MM.1S (cell line): ENCODE results near the gene NTRK2.

ENCODE experiments used
- DNase-seq: peaks from one replicate; pipeline ENCODE4 v3.0.0-alpha.2; 2015
- H2AFZ ChIP-seq: fragments of 300-600 bp; sonication (generic); 2 replicates; pipeline ENCODE4 v1.6.0; 2016; ENCODE audit warnings: antibody characterized with exemption, low read length
- H3F3A ChIP-seq: fragments of 300-600 bp; sonication (generic); 2 replicates; pipeline ENCODE4 v1.6.1; 2016; ENCODE audit warnings: mild to moderate bottlenecking, antibody characterized with exemption, low read length, moderate library complexity, mixed read lengths; ENCODE audit not compliant: insufficient read depth
- H3K27ac ChIP-seq: fragments of 300-600 bp; sonication (generic); 2 replicates; pipeline ENCODE4 v1.5.1; 2016; ENCODE audit warnings: mild to moderate bottlenecking, low read length
- H3K27me3 ChIP-seq: fragments of 300-600 bp; sonication (generic); replicated peaks from 2 replicates; pipeline ENCODE4 v1.6.0; 2016; ENCODE audit warnings: low read length; ENCODE audit not compliant: insufficient read depth
- H3K36me3 ChIP-seq: fragments of 300-600 bp; sonication (generic); replicated peaks from 2 replicates; pipeline ENCODE4 v1.6.1; 2016; ENCODE audit warnings: mild to moderate bottlenecking, low read length, mixed read lengths; ENCODE audit not compliant: insufficient read depth
- H3K4me1 ChIP-seq: fragments of 300-600 bp; sonication (generic); 2 replicates; pipeline ENCODE4 v1.6.1; 2016; ENCODE audit warnings: low read length, mixed read lengths
- H3K4me2 ChIP-seq: fragments of 300-600 bp; sonication (generic); 2 replicates; pipeline ENCODE4 v1.6.0; 2016; ENCODE audit warnings: low read depth, low read length
- H3K4me3 ChIP-seq: fragments of 300-600 bp; sonication (generic); 2 replicates; pipeline ENCODE4 v1.5.1; 2016; ENCODE audit warnings: low read length, mixed read lengths
- H3K79me2 ChIP-seq: fragments of 300-600 bp; sonication (generic); 2 replicates; pipeline ENCODE4 v1.6.1; 2016; ENCODE audit warnings: mixed run types, low read length, mixed read lengths
- H3K9ac ChIP-seq: fragments of 300-600 bp; sonication (generic); 2 replicates; pipeline ENCODE4 v1.6.1; 2016; ENCODE audit warnings: low read length, mixed read lengths
- H3K9me2 ChIP-seq: fragments of 300-600 bp; sonication (generic); replicated peaks from 2 replicates; pipeline ENCODE4 v1.6.1; 2016; ENCODE audit warnings: mild to moderate bottlenecking, low read length, mixed read lengths; ENCODE audit not compliant: insufficient read depth
- H3K9me3 ChIP-seq: fragments of 300-600 bp; sonication (generic); replicated peaks from 2 replicates; pipeline ENCODE4 v1.6.1; 2016; ENCODE audit warnings: mild to moderate bottlenecking, low read length, mixed read lengths; ENCODE audit not compliant: insufficient read depth
- H4K20me1 ChIP-seq: fragments of 300-600 bp; sonication (generic); 2 replicates; pipeline ENCODE4 v1.6.1; 2016; ENCODE audit warnings: mild to moderate bottlenecking, low read length, moderate library complexity, mixed read lengths; ENCODE audit not compliant: insufficient read depth
- EZH2 ChIP-seq: fragments of 300-600 bp; sonication (generic); optimal IDR thresholded peaks from 2 replicates; pipeline ENCODE3; 2017; ENCODE audit warnings: low read depth, mild to moderate bottlenecking, antibody characterized with exemption, low read length, mixed read lengths
- EZH2phosphoT487 ChIP-seq: fragments of 300-600 bp; sonication (generic); IDR thresholded peaks from 2 replicates; pipeline ENCODE4 v1.6.1; 2018; ENCODE audit warnings: antibody characterized with exemption, low read length
- TF ChIP-seq, protein P1 (sequence below): fragments of 300-600 bp; sonication (generic); IDR thresholded peaks from 2 replicates; pipeline ENCODE4 v1.5.1; 2016; ENCODE audit warnings: antibody characterized with exemption, low read length, mixed read lengths

Gene NTRK2

DNA sequence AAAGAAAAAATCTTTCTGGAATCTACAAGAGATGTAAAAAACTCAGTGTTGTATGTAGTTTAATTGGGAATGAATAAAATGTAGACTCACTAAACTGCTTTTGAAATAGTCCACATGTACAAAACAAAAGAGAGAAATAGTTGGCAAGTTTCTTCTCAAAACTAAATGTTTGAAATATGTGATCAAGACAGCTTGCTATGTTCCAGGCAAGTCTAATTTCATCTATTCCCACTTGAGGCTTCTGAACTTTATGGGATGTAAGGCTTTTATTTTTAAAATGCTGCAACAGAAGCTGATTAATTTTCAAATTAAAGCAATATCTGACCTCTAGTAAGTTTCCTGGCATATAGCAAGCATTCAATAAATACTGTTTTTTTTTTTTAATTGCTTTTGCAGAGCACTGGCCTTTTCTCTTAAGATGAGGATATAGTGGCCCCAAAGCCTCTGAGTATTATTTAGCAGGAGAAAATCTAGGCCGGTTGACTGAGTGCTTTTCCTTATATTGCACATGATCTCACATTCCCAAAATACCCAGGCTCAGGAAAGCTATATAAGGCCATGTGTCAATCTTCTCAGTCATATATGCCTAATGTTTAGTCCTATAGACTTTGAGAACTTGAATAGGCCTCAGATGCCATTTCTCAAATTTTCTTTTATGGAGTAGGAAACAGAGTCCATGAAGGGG, 183.2 kb downstream of the NTRK2 start:
- H3K9me3 ChIP-seq: no peaks in the 10 kb centered on the region
- no peaks in the 10 kb centered on the region for H3K4me1 ChIP-seq
- H3K4me3 ChIP-seq: no peak overlapping the region
- no peaks in the 10 kb centered on the region for H3K9me2 ChIP-seq
- H3K36me3 ChIP-seq: no peaks in the 10 kb centered on the region
- DNase-seq: no peak
- H4K20me1 ChIP-seq: no peaks in the 10 kb centered on the region
- no peak overlapping the region for H3K27ac ChIP-seq
- no peak overlapping the region for H3K4me2 ChIP-seq
- TF ChIP-seq EZH2phosphoT487: no peak
- TF ChIP-seq, protein P1, sequence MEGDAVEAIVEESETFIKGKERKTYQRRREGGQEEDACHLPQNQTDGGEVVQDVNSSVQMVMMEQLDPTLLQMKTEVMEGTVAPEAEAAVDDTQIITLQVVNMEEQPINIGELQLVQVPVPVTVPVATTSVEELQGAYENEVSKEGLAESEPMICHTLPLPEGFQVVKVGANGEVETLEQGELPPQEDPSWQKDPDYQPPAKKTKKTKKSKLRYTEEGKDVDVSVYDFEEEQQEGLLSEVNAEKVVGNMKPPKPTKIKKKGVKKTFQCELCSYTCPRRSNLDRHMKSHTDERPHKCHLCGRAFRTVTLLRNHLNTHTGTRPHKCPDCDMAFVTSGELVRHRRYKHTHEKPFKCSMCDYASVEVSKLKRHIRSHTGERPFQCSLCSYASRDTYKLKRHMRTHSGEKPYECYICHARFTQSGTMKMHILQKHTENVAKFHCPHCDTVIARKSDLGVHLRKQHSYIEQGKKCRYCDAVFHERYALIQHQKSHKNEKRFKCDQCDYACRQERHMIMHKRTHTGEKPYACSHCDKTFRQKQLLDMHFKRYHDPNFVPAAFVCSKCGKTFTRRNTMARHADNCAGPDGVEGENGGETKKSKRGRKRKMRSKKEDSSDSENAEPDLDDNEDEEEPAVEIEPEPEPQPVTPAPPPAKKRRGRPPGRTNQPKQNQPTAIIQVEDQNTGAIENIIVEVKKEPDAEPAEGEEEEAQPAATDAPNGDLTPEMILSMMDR: no peak
- no peak for TF ChIP-seq EZH2
- no peaks in the 10 kb centered on the region for H3K27me3 ChIP-seq
- H3F3A ChIP-seq: no peaks in the 10 kb centered on the region
- H2AFZ ChIP-seq: no peak overlapping the region
- H3K9ac ChIP-seq: no peak overlapping the region
- H3K79me2 ChIP-seq: no peaks in the 10 kb centered on the region

DNA sequence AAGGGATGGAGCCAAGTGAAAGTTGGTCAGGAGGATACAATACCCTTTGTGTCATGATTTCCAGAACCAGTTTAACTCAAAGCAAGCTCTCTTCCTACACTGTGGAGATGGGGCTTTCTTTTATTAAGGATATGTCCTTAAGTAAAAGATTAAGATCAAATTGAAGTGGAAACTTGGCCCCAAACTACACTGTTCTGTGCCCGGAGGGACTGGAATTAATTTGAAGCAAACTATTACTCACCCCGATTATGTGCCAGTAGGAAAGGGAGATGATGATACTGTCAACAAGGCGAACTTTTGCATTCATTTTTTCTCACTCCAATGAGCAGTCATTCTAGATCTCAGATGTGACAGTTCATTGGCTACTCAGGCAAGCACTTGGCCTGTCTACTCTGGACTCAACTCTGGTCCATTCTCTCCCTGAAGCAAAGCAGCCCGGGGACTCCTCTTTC, 186.7 kb downstream of the NTRK2 start:
- H4K20me1 ChIP-seq: no peaks in the 10 kb centered on the region
- H3K9ac ChIP-seq: no peak overlapping the region
- H3K36me3 ChIP-seq: no peaks in the 10 kb centered on the region
- no peak overlapping the region for H3K4me3 ChIP-seq
- no peaks in the 10 kb centered on the region for H3K27me3 ChIP-seq
- H3K4me2 ChIP-seq: no peak overlapping the region
- no peaks in the 10 kb centered on the region for H3K9me2 ChIP-seq
- H3K9me3 ChIP-seq: no peaks in the 10 kb centered on the region
- H3K4me1 ChIP-seq: no peaks in the 10 kb centered on the region
- TF ChIP-seq, protein P1: no peak
- TF ChIP-seq EZH2phosphoT487: no peak
- TF ChIP-seq EZH2: no peak
- no peak for DNase-seq
- H3K27ac ChIP-seq: no peak overlapping the region
- H2AFZ ChIP-seq: no peak overlapping the region
- H3K79me2 ChIP-seq: no peaks in the 10 kb centered on the region
- H3F3A ChIP-seq: no peaks in the 10 kb centered on the region

DNA sequence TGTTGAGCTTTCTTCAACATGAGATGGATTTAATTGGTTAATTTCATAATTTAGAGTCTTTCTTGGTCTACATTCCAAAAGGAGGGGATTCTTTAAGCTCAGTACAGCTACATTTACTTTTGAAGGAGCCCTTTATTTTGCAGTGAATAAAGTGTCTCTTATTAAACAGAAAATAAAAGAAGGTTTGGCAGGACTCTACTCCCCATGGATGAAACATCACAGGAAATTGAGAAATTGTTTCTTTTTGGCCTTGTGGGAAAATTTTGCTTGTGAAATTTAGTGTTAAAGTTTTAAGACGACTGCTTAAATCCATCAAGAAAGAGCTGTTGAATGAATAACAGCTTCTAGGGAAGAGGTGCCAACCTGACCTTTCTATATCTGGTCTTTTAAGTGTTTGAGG, 187.7 kb downstream of the NTRK2 start:
- Histone ChIP-seq H3K27me3 (no peaks in the 10 kb centered on the region), H3K4me3 (no peak overlapping the region), H3K27ac (no peak overlapping the region), H3K79me2 (no peaks in the 10 kb centered on the region), H3K36me3 (no peaks in the 10 kb centered on the region), H3F3A (no peaks in the 10 kb centered on the region), H3K4me2 (no peak overlapping the region), H3K9ac (no peak overlapping the region), H3K9me3 (no peaks in the 10 kb centered on the region), H3K4me1 (no peaks in the 10 kb centered on the region), H3K9me2 (no peaks in the 10 kb centered on the region), H2AFZ (no peak overlapping the region), H4K20me1 (no peaks in the 10 kb centered on the region)
- no peak for DNase-seq
- TF ChIP-seq EZH2 (no peak), EZH2phosphoT487 (no peak)
- TF ChIP-seq, protein P1: no peak
